Uterus (tissue), 2 donors: Measurements from ENCODE around the gene SCAI.

ENCODE experiments used
- POLR2A ChIP-seq, 2 donors: fragments of 450-650 bp; IDR thresholded peaks; one replicate each; pipeline ENCODE4 v1.6.1; 2016; ENCODE audit warnings: antibody characterized with exemption in 2 of 2, mild to moderate bottlenecking in 1 of 2, moderate library complexity in 1 of 2
- TF ChIP-seq, protein P1 (sequence below), 4 experiments: fragments of 200-600 bp in 2 of 4; fragments of 450-650 bp in 2 of 4; sonication (generic) in 2 of 4; IDR thresholded peaks; one replicate each; pipeline ENCODE4 v1.5.1; 2016 to 2019; ENCODE audit warnings: antibody characterized with exemption in 4 of 4, mild to moderate bottlenecking in 2 of 4, moderate library complexity in 1 of 4

- TF ChIP-seq, protein P1, sequence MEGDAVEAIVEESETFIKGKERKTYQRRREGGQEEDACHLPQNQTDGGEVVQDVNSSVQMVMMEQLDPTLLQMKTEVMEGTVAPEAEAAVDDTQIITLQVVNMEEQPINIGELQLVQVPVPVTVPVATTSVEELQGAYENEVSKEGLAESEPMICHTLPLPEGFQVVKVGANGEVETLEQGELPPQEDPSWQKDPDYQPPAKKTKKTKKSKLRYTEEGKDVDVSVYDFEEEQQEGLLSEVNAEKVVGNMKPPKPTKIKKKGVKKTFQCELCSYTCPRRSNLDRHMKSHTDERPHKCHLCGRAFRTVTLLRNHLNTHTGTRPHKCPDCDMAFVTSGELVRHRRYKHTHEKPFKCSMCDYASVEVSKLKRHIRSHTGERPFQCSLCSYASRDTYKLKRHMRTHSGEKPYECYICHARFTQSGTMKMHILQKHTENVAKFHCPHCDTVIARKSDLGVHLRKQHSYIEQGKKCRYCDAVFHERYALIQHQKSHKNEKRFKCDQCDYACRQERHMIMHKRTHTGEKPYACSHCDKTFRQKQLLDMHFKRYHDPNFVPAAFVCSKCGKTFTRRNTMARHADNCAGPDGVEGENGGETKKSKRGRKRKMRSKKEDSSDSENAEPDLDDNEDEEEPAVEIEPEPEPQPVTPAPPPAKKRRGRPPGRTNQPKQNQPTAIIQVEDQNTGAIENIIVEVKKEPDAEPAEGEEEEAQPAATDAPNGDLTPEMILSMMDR (IDR thresholded peaks at IDR 0.05), result no peak
- TF ChIP-seq POLR2A (IDR thresholded peaks at IDR 0.05), result no peak
Measured at GRCh38 chr9:125160750-125161149, 17.4 kb upstream of the SCAI start.
